SK-N-DZ (cell line): ENCODE results near the gene SWT1.

Experiments used
- DNase-seq: peaks from one replicate; pipeline ENCODE4 v3.0.0-alpha.2; 2015; ENCODE audit warnings: low spot score

The SWT1 gene

DNA sequence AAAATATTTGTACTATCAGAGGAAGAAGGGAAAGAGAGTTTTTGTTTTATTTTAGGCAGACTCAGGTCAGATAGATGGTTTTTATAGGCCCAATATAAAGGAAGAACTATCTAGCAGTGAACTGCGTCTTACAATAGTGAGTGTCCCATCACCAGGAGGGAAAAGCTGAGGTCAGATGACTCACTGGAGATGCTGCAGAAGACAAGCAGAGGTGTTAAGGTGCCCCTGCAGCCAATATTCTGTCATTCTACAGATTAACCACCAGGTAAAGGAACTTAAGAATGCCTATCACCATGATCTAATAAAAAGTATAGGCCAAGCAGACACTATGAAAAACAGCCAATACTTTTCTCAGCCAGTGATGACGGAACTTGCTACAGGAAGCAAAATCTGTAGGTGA lies 130.5 kb downstream of the SWT1 start:
- DNase-seq, result no peak

DNA sequence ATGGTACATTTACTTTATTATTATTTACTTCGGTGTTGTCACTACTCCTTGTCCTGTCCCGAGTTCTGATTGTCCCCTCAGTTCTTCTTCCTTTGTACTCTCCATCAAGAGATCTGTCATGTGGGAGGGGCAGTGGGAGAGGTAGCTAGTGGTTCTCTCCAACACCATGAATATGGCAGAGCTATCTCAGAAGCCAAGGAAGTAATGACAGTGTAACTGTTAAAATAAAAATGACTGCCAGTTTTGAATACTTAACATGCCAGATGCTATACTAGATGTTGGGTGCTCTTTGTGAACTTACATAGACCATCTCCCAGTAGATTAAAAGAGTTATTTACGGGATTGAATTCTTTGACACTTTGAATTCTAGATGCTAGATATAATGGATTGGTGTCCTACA lies 131.5 kb downstream of the SWT1 start:
- DNase-seq, result no peak

DNA sequence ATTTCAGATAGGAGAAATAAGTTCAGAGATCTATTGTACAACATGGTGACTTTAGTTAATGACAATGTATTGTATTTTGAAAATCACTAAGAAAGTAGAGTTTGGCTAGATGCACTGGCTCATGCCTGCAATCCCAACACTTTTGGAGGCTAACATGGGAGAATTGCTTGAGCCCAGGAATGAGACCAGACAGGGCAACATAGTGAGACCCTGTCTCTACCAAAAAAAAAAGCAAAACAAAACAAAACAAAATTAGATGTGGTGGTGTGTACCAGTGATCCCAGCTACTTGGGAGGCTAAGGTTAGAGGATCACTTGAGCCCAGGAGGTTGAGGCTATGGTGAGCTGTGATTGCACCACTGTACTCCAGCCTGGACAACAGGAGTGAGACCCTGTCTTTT lies 132.9 kb downstream of the SWT1 start:
- no peak for DNase-seq

DNA sequence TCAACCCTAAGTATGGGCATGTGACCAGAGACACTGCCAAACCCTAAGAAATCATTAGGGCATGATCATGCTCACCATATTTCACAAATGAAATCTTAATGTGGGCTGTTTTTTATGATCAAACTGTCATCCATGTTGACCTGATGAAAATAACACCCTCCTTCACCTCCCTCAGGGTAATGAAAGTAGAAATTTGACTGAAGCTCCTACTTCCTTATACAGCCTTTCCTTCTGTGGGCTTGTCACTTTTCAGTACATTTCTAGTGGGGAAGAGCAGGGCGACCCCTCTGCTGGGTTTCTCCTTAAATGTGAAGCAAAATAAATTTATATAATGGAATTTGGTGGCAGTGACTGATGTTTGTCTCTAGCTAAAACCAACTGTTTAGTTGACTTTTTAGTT lies 134.2 kb downstream of the SWT1 start:
- DNase-seq, result no peak

GRCh38 chr1:185291652-185292051 lies 134.7 kb downstream of the SWT1 start:
- no peak for DNase-seq

- no peak for DNase-seq
Observed at GRCh38 chr1:185292237-185292636, 135.3 kb downstream of the SWT1 start.

GRCh38 chr1:185293967-185294542 lies 137.1 kb downstream of the SWT1 start:
- DNase-seq, result no peak

DNA sequence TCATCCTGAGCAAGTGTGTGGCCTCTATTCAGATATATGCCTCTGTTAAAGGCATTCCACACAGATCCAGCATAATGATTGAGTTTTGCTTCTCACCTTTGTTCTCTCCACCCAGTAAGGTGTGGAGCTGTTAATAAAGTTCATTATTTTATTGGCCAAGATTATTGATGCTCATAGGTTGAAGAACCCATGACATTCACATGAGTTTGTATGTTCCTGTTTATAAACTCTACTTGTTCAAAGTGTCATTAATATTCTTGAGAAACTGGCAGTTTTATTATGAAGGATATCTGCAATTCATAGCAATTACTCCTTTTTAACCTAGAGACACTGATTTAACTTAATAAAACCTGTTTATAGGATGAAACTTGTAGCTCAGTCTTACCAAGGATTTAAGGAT lies 138.1 kb downstream of the SWT1 start:
- no peak for DNase-seq

- no peak for DNase-seq
Observed at GRCh38 chr1:185297982-185298381, 141.0 kb downstream of the SWT1 start.

DNA sequence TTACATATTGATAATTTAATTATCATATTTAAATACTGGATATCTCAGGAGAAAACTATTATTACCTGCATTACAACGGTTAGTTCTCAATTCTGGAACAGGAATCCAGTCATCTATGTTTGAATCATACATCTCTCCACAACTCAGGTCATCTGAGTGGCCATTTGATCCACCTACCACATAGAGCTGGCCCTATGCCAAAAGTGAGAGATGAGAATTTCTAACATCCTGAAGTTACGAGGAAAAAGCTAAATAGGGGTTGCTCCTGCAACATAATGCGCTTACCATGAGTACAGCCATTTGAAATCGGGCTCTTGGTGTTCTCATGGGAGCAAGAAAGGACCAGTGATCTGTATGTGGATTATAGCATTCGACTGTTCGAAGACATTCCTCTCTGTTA lies 143.2 kb downstream of the SWT1 start:
- DNase-seq, result no peak

- no peak for DNase-seq
Observed at GRCh38 chr1:185305419-185305818, 148.5 kb downstream of the SWT1 start.

GRCh38 chr1:185308126-185308525 lies 151.2 kb downstream of the SWT1 start:
- DNase-seq, result no peak

GRCh38 chr1:185309566-185309965 lies 152.6 kb downstream of the SWT1 start:
- no peak for DNase-seq

DNA sequence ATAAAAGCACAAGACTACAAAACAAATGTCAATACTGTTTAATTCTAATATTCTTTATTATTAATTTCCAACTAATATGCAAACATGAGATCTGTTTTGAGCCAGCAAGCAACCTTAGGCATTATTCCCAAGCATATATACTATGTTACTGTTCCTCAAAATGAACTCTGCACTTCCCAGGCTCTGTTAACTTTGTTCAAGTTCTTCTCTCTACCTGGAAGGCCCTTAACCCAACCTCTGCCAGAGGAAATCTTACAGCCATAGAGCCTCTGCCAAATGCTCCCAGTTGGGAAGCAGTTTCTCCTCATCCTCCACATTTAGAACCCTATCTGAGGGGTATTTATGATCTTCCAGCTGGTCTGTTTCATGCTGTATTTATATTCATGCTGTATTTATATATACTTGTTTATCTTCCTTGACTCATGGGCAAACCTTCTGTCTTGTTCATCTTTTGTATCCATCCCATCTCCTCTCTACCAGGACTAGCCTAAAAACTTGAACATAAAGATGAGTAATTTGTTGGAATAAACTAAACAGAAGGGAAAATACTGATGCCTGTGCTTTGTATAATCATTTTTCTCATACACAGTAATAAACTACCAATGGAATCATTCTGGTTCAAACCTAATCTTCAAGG lies 154.7 kb downstream of the SWT1 start:
- DNase-seq, result no peak

GRCh38 chr1:185312361-185313138 lies 155.6 kb downstream of the SWT1 start:
- DNase-seq, result no peak

DNA sequence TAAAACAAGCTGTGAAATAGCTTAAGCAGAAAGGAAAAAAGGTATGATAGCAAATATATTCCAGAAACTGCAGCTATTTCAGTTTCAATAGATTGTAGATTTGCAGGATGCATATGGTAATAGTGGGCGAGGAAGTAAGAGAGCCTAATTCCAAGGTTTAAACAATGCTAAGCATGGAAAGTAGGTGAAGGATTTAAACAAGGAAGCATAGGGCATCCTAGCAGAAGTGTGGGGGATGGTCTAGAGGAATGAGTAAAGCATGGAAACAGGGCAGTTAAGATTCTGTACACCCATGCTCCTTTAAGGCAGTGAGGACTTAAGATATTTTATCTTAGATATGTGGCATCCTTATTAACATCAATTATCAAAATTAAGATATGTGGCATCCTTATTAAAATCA lies 157.4 kb downstream of the SWT1 start:
- DNase-seq, result no peak

GRCh38 chr1:185315445-185316071 lies 158.6 kb downstream of the SWT1 start:
- no peak for DNase-seq

- peak; percentile 78 for DNase-seq
Observed at GRCh38 chr1:185316163-185317033, 159.4 kb downstream of the SWT1 start.

GRCh38 chr1:185317034-185317885 lies 160.3 kb downstream of the SWT1 start, which contains the start of gene IVNS1ABP:
Gene IVNS1ABP (minus strand): TSS chr1:185317243. CDS start chr1:185309493, 7,750 bp downstream.
- peak; percentile 95 for DNase-seq

DNA sequence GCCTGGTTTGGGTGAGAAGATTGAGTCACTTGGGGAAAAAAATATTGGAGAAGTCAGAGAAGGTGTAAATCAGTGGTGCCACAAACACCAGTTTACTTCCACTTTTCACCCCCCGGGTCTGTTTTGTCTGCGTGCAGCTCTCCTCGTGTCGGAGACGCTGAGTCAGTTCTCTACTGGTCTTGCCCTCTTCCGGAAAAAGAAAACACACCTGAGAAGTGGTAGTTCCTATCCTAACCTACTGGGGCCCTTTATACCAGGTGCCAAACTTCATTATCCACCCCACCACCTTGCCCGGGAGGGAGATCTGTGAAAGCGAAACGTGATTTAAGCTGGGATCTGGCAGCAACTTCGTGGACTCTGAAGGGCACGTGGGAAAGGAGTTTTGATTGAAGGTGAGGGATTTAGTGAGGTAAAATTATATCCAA lies 160.9 kb downstream of the SWT1 start:
- no peak for DNase-seq
